SIG-M5 treated with dmso at 0.1 percent for 504 hours (cell line): Measurements from ENCODE around the gene PEA15.

Experiments
- DNase-seq: peaks from one replicate; lab custom pipeline; 2025; ENCODE audit not compliant: unreplicated experiment; lab: John Stamatoyannopoulos, UW

Gene PEA15

DNA sequence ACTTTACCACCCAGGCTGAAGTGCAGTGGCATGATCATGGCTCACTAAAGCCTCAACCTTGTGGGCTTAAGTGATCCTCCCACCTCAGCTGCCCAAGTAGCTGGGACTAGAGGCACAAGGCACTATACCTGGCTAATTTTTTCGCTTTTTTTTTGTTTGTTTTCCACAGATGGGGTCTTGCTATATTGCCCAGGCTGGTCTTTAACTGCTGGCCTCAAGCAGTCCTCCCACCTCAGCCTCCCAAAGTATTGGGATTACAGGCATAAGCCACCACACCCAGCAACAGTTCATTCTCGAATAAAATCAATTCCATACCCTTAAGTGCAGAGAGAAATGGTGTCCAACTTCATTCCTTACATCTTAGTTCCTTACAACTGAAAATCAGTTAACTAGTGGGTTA, 32.4 kb downstream of the PEA15 start:
- no peak for DNase-seq

DNA sequence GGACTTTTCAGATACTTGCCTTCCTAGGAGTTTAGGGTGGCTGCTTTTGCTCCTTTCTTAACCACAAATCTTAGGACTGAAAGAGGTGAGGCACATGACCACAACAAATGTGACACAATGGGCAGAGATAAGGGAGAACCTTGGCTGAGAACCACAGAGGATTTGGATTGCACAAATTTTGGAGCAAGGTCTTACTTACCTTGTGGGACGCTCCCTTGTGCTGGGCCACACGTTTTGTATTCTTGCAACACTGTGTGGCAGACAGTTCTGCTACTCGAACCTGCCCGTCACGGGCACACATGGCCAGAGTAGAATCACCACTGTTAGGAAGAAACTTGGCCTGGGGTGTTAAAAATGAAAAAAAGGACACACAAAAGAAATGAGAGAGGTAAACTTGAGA, 33.2 kb downstream of the PEA15 start:
- DNase-seq: no peak

DNA sequence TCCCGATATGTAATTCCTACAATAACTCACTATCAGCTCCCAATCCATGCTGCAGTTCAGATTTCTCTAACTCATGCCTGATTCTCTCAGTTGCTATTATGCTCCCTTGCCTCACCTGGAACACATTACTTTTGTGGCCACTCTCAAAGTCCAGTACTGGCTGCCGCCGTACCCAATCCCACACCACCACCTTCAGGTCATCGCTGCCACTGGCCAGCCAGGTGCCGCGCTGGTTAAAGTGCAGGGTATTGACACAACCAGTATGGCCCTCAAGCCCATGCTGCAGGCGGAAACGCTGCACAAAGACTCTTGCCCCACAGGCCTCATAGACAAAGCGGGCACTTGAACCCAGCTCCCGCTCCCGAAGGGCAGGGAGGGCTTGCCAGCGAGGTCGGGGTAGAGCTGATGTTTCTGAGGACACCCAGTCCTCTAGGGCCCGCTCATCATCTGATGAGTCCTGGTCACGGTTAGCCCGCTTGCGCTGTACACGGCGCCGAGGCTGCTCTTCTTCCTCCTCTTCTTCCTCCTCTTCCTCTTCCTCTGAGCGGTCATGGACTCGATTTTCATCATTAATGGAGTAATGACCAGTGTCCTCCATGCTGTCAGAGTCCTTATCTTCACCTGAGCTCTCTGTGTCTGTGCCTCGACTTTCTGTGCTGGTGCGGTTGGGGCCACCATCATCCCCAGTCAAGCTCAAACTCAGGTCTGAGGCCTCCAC, 34.6 kb downstream of the PEA15 start:
- no peak for DNase-seq

DNA sequence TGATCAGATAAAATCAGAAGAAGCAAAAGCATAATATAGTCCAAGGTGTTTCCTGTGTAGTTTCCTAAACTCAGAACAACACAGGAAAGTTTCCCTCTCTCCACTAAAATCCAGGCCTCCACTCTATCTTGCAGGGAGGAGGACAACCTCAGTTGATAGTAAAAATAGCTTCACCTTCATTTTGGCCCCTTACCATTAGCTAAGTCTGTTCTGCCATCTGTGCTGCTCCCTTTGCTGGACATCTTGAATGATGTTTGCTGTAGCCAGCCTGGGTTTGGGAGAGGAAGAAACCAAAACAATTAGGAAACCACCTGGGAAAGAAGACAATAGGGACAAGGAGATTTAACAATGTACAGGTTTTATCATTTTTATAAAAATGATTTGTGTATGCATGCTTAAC, 38.6 kb downstream of the PEA15 start:
- no peak for DNase-seq

DNA sequence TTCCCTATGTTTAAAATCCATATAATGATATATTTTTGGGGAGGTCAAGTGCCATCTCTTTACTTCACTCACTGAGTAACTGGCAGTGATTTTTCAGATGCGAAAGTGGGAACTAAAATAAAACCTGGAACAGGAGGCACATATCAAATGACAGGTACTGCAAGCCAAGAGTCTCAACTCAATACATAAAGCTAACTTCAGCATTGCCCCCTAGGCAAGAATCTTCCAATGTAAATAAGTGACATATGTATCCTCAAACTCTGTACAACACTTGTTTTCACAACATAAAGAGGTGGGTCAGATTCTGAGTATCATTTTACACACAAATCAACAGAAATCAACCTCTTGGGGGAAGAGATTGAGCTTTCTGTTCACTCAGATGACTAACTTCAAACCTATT, 39.0 kb downstream of the PEA15 start:
- no peak for DNase-seq

DNA sequence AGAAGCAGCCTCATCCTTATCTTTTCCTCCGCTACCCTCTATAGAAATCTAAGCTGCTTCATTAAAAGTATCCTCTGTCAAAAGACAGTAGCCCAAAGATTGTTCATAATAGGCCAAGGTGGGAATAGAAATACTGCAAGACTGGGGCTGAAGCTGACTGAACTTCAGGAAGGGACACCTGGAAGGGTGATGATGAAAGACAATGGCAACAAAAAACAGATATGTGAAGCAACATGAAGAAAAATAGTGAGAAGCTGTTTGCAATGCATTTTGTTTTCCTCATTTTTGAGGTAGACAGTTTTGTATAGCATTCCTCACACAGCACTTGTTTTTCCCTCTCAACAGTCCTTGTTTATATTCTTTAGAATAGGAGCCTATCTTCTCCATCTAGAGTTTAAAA, 40.2 kb downstream of the PEA15 start:
- DNase-seq: no peak

DNA sequence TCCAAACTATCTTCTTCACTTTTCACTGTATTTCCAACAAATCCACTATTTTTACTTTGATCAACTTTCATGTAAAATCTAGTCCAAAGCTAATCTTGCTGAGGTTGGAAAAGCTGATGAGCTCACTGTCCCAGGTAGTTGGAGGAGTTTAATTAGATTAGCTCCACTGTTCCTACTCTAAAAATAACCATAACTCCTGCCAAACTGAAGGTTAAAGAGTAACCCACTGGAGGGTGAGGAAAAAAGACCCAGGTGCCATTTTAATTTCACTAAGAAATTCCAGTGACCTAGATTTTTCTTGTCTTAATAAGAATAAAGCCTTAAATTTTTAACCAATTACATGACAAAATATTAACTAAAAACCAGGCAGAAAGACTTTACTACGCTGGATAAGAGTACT, 41.9 kb downstream of the PEA15 start:
- no peak for DNase-seq

DNA sequence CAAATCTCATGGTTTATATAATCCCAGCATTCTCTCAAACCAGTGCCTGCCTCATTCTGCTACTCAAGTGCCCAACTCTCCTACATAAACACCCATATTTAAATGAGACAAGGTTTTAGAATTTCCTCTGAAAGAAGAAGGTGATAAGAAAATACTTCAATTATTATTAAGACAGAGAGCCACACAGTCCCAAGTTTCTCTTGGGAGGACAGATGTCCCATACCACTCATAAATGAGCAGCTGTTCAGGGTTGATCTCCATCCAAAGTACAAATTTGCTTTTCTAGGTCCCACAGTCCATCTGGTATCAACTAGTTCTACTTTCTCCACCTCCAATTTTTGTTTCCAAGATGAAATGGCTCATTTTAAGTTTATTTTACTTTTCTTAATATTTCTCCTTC, 45.8 kb downstream of the PEA15 start:
- DNase-seq: no peak

DNA sequence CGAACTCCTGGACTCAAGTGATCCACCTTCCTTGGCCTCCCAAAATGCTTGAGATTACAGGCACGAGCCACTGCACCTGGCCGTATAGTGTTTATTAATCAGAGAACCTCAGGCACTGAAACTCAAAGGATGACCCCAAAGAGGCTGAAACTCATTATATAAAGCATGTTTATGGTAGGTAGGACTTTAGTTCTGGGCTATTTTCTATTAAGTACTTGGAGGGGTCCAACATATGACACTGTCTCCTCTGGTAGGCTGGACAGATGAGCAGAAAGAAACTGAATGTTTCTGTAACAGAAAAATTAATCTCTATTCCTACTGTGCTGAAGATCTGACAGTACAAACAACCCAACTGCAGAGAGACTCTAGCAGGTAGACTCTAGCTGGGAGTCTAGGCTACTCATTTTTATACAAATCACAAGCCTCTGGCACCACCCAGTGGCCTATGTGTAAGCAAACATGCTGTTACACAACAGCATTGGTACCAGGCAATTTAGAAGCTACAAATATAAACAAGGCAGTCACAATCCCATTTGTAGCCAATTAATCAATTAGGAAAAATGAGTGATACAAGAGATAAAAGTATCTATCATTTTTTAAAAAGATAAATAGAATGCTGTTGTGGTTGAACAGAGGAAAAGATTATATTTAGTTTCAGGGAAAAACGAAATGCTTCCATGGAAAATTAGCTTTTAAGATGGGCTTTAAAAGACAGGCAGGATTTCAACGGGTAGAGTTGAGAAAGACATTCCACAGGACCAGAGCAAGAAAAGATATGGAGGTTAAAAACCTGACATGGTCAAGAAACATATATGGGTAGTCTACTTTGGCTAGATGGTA, 46.7 kb downstream of the PEA15 start:
- peak; percentile 77 for DNase-seq

DNA sequence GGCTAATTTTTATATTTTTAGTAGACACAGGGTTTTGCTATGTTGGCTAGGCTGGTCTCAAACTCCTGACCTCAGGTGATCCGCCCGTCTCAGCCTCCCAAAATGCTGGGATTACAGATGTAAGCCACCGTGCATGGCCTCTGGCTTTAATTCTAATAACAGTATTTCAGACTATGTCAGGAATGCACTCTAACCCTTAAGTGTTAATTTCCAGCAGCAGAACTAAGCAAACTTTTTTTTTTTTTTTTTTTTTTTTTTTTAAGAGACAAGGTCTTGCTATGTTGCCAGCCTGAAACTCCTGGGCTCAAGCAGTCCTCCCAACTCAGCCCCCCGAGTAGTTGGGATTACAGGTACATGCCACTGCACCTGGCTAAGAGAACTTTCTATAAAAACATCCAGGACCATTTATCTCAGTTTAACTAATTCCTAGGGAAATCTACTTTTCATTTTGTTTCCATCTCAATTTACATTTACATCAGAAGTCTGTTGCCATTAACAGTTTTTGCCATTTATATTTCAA, 50.7 kb downstream of the PEA15 start:
- DNase-seq: no peak

DNA sequence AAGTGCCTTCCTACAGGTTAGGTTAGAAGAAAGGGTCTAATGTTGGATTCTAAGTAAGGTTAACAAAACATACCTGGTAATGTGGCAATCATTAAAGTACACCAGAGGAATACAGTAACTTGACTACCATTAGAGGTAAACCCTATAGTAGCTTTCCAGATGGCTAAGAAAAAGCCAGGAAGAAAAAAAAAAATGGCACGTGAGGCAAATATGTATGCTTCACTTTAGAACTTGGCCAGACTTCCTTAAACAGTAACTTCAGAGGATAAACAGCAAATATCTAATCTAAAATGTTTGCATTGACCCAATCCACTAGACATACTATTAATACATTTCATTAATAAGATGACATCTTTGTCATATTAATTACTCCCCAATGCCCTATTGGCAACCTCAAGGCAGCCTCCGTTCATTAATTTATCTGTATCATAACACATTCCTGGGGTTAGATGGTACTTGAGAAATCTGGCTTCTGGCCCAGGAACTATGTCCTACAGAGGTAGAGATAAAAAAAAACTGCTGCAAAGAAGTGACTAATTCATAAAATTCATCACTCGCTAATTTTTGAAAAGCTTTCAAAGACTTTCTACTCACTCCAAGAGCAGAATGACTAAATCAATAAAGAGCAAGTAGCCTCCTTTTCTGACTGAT, 51.3 kb downstream of the PEA15 start:
- no peak for DNase-seq

DNA sequence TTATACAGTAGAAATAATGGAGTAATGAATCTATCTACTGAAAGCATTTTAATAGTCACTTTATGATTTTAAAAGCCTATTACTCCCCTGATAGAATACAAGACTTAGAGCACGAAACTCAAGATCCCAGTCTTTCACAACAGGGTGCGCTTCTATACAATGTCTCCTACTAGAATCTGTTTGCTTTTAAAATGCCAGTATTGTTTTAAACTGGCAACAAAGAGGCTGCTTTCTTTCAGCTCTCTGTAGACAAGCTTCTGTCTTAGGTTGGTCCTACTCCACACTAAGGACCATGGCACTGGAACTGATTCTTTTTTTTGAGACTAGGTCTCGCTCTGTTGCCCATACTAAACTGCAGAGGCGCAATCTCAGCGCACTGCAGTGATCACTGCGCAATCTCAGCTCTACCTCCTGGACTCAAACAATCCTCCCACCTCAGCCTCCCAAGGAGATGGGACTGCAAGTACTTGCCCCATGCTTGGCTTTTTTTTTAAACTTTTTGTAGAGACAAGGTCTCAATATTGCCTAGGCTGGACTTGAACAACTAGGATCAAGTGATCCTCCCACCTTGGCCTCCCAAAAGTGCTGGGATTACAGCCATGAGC, 52.3 kb downstream of the PEA15 start:
- no peak for DNase-seq

DNA sequence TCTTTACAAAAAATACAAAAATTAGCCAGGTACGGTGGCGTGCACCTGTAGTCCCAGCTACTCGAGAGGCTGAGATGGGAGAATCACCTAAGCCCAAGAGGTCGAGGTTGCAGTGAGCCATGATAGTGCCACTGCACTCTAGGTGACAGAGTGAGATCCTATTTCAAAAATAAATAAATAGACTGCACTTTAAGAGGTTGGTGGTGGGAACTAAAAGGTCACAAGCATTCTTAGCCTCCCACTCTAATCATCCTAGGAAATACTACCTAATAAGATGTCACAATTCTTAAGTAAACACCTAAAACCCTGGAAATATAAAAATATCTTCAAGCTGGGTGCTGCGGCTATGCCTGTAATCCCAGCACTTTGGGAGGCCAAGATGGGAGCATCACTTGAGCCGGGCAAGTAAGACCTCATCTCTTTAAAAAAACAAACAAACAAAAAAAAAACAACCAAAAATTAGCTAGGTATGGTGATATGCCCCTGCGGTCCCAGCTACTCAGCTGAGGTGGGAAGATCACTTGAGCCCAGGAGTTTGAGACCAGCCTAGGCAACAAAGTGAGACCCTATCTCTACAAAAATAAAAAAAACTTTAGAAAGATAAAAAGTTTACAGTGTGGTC, 53.1 kb downstream of the PEA15 start:
- DNase-seq: no peak

DNA sequence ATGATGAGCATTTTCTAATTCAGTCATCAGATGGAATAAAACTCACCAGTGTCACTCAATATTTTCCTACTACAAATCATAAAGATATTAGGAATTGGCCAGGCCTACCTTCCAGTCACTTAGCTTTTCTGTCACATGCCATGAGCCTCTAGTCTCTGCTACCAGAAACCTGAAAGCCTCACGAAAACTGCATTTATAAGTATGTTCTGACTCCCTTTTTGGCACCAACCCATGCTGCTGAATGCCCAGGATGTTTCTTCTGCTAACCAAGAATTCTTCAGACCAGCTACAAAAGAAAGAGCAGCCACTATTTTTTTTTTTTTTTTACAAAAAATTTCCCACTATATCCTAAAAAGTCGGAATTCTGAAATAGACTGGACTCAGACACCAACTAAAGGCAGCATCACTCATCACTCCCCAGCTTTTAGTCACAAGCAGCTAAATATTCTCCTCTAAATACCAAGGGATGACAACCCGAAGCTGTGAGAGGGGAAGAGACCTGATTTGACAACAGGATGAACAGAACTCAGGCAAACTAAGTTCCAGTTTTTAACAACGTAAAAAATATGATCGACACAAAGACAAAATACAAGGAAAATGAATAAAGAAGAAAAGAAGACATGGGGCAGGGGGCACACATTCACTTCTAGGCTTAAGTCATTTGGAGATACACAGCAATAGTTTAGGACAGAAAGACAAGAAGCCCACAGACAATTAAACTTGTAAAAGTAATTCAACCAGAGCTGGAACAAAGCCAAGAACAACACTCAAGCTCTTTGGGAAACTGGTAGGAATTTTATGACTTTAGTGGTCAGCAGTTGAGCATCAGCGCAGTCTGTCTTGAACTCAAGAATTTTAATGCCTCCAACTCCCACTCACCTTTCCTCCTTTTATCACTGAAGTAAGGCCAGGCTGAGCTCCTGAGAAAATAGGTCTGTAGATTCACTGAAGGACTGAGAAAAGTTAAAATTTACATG, 55.5 kb downstream of the PEA15 start:
- no peak for DNase-seq

DNA sequence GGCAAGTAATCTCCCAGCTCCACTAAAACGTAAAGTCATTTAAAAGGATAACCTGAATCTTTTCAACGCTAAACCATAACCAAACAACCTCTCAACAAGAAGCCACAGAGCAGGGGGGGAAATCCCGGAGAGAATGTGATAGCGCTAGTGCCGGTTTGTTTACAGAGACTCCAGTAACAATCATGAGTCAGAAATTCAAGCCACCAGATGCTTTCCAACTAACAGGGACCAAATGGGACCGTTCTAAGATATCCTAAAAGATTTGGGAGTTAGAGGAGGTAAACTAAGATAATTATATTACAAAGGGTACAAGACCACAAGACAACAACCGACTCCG, 56.3 kb downstream of the PEA15 start:
- DNase-seq: peak; percentile 74

DNA sequence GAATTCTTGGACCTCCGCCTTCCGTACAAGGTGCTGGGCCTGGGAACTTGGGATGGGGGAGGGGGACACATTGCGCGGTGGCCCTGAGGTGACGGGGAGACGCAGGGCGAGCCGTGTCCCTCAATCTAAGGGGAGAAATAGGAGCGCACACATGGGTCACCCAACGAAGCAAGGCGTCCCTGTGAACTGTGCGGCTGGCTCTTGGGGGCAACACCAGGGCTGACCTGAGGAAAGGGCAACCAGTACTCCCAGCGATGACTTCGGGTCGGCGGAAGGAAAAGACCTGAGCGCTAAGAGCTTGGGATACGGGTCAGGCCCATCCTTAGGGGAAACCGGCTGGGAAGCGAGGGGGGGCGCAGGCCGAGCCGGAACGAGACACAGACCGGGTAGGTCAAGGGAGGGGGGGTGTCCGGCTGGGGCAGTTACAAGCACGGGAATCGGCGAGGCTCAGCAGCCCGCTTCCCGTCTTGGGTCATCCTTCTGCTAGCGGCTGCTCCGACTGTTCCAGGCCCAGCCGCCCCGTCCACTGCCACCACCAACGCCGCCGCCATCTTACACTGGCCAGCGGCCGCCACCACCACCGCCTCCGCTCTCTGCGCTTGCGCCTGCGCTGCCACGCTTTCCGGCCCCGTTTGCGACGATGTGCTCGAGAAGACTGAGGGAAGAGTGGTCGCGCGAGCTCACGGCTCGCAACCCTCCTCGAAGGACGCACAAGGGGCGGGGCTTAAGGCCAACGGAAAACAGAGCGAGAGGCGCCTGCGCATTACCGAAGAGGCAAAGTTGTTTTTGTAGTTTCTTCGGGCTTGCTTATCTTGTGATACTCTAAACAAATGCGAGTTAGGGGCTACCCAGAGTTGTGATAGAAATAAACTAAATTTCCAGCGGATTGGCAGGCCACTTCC, 57.0 kb downstream of the PEA15 start, which contains the start of gene DCAF8:
TSS of gene DCAF8 (minus strand) at position 657 of the 902 bp plus-strand sequence. CDS start 18,541 bp downstream, outside the sequence.
- peak; percentile 98 for DNase-seq

DNA sequence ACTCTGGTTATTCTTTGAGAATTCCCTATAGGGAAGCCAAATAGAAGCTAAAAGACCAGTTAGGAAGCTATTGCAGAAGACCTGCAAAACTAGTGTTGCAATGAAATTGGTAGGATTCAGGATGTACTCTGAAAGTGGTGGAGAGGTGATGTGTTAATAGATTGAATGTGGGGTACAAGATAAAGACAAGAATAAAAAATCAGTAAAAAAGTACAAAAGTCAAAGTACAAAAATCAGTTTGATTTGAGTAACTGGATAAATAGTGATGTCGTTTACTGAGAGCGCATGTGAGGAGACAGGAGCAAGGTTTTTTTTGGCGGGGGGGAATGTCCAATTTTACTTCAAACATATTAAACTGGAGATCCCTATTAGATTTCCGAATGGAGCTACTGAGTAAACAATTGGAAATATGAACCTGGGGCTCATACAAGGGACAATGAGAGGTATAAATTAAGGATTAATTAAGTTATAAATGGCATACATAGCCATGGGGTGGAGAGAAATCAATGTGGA, 59.7 kb downstream of the PEA15 start:
- DNase-seq: no peak
